ENCODE results near the gene DIO1. TPM values are rescaled to one million over a fixed set of nuclear protein-coding genes. Genes with fewer than 3 reads are reported as not detected.

DIO1 gene
- polyA plus RNA-seq, 1 of the 3 experiments (the other 2 are of a cell fraction) = not detected

DNA sequence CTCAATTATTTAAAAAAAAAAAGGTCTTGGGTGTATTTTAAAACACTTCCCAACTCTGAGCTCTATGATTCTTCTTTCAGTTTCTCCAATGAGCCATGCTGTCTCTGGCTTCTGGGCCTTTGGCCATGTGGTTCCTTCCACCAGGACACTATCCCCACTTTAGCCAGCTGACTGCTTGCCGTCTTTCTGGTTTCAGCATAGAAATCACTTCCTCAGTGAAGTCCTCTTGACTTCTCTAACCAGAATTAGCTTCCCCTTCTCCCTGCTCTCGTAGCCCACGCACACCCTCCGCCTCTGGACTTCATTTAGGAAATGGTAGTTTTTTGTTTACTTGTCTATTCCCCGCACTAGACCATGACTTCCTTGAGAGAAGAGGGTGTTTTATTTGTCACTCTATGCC lies 1.1 kb upstream of the DIO1 start (continued):
- no peak for TF ChIP-seq USF2 (IDR thresholded peaks at IDR 0.05; ENCODE audit: borderline replicate concordance, low read depth, low read length)
- TF ChIP-seq, protein P1, sequence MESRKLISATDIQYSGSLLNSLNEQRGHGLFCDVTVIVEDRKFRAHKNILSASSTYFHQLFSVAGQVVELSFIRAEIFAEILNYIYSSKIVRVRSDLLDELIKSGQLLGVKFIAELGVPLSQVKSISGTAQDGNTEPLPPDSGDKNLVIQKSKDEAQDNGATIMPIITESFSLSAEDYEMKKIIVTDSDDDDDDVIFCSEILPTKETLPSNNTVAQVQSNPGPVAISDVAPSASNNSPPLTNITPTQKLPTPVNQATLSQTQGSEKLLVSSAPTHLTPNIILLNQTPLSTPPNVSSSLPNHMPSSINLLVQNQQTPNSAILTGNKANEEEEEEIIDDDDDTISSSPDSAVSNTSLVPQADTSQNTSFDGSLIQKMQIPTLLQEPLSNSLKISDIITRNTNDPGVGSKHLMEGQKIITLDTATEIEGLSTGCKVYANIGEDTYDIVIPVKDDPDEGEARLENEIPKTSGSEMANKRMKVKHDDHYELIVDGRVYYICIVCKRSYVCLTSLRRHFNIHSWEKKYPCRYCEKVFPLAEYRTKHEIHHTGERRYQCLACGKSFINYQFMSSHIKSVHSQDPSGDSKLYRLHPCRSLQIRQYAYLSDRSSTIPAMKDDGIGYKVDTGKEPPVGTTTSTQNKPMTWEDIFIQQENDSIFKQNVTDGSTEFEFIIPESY (IDR thresholded peaks at IDR 0.05; ENCODE audit: borderline replicate concordance, low read depth) = no peak
- no peak for TF ChIP-seq GATA2 (CRISPR knock-in tag; IDR thresholded peaks at IDR 0.05)
- TF ChIP-seq TAF1 (IDR thresholded peaks at IDR 0.05; ENCODE audit: borderline replicate concordance, low read depth, low read length) = no peak
- TF ChIP-seq SMC3 (IDR thresholded peaks at IDR 0.05; ENCODE audit: low read depth, low read length) = no peak
- TF ChIP-seq CTCF (IDR thresholded peaks at IDR 0.05) = no peak

GRCh38 chr1:53894644-53895043 lies 657 bp downstream of the DIO1 start:
- peaks cover 4% of the 10 kb centered on the region for H3F3A ChIP-seq (replicated peaks; ENCODE audit: insufficient read depth)
- H2AFZ ChIP-seq (ENCODE audit: low read depth) = no peak overlapping the region
- H3K4me1 ChIP-seq (ENCODE audit: control insufficient read depth in 1 of 2, insufficient read depth in 2 of 2, low read depth in 1 of 2, low read length in 1 of 2) = peaks cover 0 to 2% of the 10 kb centered on the region in 2 experiments; a peak in 1 of 4 replicates
- WGBS (ENCODE audit: low lambda C conversion rate) = 95% methylated on average over 5 of the region's 5 CpGs
- H3K4me2 ChIP-seq = no peak overlapping the region
- ChIA-PET POLR2A (no interaction called here), CTCF (interaction anchor here (7.4 kb wide), 1 partner anchor 16 kb away, joined by 38 read pairs; no protein-coding TSS in a partner anchor)
- no peaks in the 10 kb centered on the region for H3K9me3 ChIP-seq
- TF ChIP-seq IRF3 (IDR thresholded peaks at IDR 0.05; ENCODE audit: low read depth, low read length) (no peak), ELF1 (IDR thresholded peaks at IDR 0.05) (no peak), FOSL2 (IDR thresholded peaks at IDR 0.05; ENCODE audit: borderline replicate concordance, low read depth) (no peak), SMC3 (IDR thresholded peaks at IDR 0.05; ENCODE audit: low read depth, low read length) (no peak), NRF1 (IDR thresholded peaks at IDR 0.05; ENCODE audit: low read depth, low read length) (no peak), TCF12 (IDR thresholded peaks at IDR 0.05) (no peak), RFX5 (IDR thresholded peaks at IDR 0.05; ENCODE audit: low read length) (no peak), TAF1 (IDR thresholded peaks at IDR 0.05; ENCODE audit: borderline replicate concordance, low read depth, low read length) (no peak), EP300 (IDR thresholded peaks at IDR 0.05; ENCODE audit: borderline replicate concordance in 1 of 2, low read depth in 1 of 2, low read length in 1 of 2) (no peak)
- TF ChIP-seq, protein P2, sequence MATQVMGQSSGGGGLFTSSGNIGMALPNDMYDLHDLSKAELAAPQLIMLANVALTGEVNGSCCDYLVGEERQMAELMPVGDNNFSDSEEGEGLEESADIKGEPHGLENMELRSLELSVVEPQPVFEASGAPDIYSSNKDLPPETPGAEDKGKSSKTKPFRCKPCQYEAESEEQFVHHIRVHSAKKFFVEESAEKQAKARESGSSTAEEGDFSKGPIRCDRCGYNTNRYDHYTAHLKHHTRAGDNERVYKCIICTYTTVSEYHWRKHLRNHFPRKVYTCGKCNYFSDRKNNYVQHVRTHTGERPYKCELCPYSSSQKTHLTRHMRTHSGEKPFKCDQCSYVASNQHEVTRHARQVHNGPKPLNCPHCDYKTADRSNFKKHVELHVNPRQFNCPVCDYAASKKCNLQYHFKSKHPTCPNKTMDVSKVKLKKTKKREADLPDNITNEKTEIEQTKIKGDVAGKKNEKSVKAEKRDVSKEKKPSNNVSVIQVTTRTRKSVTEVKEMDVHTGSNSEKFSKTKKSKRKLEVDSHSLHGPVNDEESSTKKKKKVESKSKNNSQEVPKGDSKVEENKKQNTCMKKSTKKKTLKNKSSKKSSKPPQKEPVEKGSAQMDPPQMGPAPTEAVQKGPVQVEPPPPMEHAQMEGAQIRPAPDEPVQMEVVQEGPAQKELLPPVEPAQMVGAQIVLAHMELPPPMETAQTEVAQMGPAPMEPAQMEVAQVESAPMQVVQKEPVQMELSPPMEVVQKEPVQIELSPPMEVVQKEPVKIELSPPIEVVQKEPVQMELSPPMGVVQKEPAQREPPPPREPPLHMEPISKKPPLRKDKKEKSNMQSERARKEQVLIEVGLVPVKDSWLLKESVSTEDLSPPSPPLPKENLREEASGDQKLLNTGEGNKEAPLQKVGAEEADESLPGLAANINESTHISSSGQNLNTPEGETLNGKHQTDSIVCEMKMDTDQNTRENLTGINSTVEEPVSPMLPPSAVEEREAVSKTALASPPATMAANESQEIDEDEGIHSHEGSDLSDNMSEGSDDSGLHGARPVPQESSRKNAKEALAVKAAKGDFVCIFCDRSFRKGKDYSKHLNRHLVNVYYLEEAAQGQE (IDR thresholded peaks at IDR 0.05; ENCODE audit: low read depth, low read length) = no peak
- DNase-seq = no peak
- no peaks in the 10 kb centered on the region for H4K20me1 ChIP-seq (ENCODE audit: insufficient read depth)
- H3K79me2 ChIP-seq (ENCODE audit: insufficient read depth) = no peaks in the 10 kb centered on the region
- no peaks in the 10 kb centered on the region for H3K36me3 ChIP-seq (replicated peaks in 1 of 2; ENCODE audit: control insufficient read depth in 1 of 2, insufficient read depth in 2 of 2, low read length in 1 of 2)
- H3K27me3 ChIP-seq (ENCODE audit: insufficient read depth) = no peaks in the 10 kb centered on the region
- H3K4me3 ChIP-seq (ENCODE audit: low read depth in 2 of 2, low read length in 1 of 2) = no peak overlapping the region
- no peaks in the 10 kb centered on the region for H3K9me2 ChIP-seq
- H3K27ac ChIP-seq (ENCODE audit: low read depth in 2 of 2, low read length in 1 of 2) = no peak overlapping the region
- H3K9ac ChIP-seq = no peak overlapping the region

Measured in SK-N-SH (cell line).